Measurements from ENCODE around the gene ZP1. TPM values are rescaled to one million over a fixed set of nuclear protein-coding genes. Genes with fewer than 3 reads are reported as not detected.

Gene ZP1
- total and polyA plus RNA-seq, 2 of the 8 experiments (the other 6 are each of a cell fraction or from before 2014, with no cell fraction given): not detected

DNA sequence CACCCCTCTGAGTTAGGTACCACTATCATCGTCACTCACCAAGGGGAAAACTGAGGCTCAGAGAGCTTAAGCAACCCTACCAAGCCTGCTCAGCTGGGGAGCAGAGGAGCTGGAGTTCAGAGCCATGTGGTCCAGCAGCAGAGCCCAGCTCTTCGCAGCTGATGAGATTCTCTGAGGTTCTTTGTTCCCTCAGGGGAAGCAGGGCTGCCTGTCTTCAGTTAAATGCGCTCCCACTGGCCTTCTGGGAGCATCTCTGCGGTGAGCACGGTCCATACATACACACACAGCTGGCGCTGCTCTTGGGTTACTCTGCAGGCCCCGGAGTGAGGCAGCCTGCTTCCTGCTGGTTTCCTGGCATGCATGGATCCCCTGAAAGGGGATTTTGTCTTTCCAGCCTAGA, 6.4 kb upstream of the ZP1 start:
- Histone ChIP-seq H3K9me3 (ENCODE audit: insufficient read depth in 2 of 2, low read depth in 1 of 2, low read length in 1 of 2) (no peaks in the 10 kb centered on the region), H4K20me1 (replicated peaks in 1 of 2; ENCODE audit: control insufficient read depth in 1 of 2, insufficient read depth in 2 of 2, low read length in 2 of 2) (no peaks in the 10 kb centered on the region), H2BK15ac (ENCODE audit: low read length) (no peak overlapping the region), H4K5ac (ENCODE audit: insufficient read length, low read depth, low read length) (no peak overlapping the region), H2AFZ (ENCODE audit: low read length) (peak overlapping the region; percentile 63; the same call in 1 of the 2 replicates), H3K9ac (replicated peaks in 1 of 4; ENCODE audit: extremely low read depth in 1 of 4, low read depth in 3 of 4, low read length in 3 of 4) (no peak overlapping the region), H2BK5ac (ENCODE audit: low read depth, low read length) (no peak overlapping the region), H3K79me2 (ENCODE audit: control insufficient read depth in 1 of 2, insufficient read depth in 2 of 2, low read length in 2 of 2) (no peaks in the 10 kb centered on the region), H3K18ac (ENCODE audit: extremely low read depth, low read length) (no peak overlapping the region), H3K23ac (ENCODE audit: insufficient read length) (no peak overlapping the region), H3K23me2 (ENCODE audit: low read depth, low read length) (no peaks in the 10 kb centered on the region), H3K56ac (replicated peaks; ENCODE audit: insufficient read length, low read depth, low read length) (no peak overlapping the region), H3K27me3 (replicated peaks in 1 of 4; ENCODE audit: control insufficient read depth in 3 of 4, extremely low read depth in 1 of 4, insufficient read depth in 3 of 4, low read length in 3 of 4) (no peaks in the 10 kb centered on the region), H4K91ac (replicated peaks; ENCODE audit: insufficient read length, low read length) (no peak overlapping the region), H2AK5ac (ENCODE audit: low read depth, low read length) (no peak overlapping the region), H2BK12ac (ENCODE audit: low read depth, low read length) (no peak overlapping the region), H4K8ac (ENCODE audit: extremely low read depth, insufficient read depth, low read length) (no peak overlapping the region), H3K4me3 (ENCODE audit: extremely low read depth in 1 of 4, insufficient read depth in 2 of 4, low read depth in 3 of 4, low read length in 4 of 4) (no peak overlapping the region), H2BK20ac (ENCODE audit: low read length) (no peak overlapping the region), H3K4me1 (replicated peaks in 1 of 4; ENCODE audit: control insufficient read depth in 3 of 4, insufficient read depth in 4 of 4, low read length in 3 of 4) (no peaks in the 10 kb centered on the region), H2BK120ac (replicated peaks; ENCODE audit: low read depth, low read length) (no peak overlapping the region), H3K27ac (ENCODE audit: low read depth, low read length) (no peak overlapping the region), H3K4me2 (ENCODE audit: insufficient read depth in 1 of 2, low read depth in 2 of 2, low read length in 2 of 2) (no peak overlapping the region), H3K79me1 (ENCODE audit: low read depth, low read length) (no peaks in the 10 kb centered on the region), H3K4ac (replicated peaks; ENCODE audit: insufficient read length, low read depth, low read length) (no peak overlapping the region), H3K36me3 (ENCODE audit: control insufficient read depth in 2 of 4, insufficient read depth in 4 of 4, low read length in 3 of 4) (no peaks in the 10 kb centered on the region), H3K14ac (ENCODE audit: insufficient read length) (no peak overlapping the region)
- 83% methylated on average over 7 of the region's 7 CpGs; no CpG with 5 or more reads in 1 of the 2 experiments for WGBS, 2 experiments (ENCODE audit: extremely low coverage in 1 of 2, insufficient coverage in 1 of 2, insufficient read length in 1 of 2, insufficient replicate concordance in 2 of 2, low coverage in 1 of 2, low lambda C conversion rate in 2 of 2, missing lambda C conversion rate in 1 of 2)
- CTCF ChIA-PET (ENCODE audit: partially characterized antibody): interaction anchor here (1.2 to 6.5 kb wide), 5 partner anchors 10 to 40 kb away, joined by 3 to 38 read pairs (median 6); no protein-coding TSS in a partner anchor
- FAIRE-seq: no peak
- no peak for TF ChIP-seq EGR1 (IDR thresholded peaks at IDR 0.05; ENCODE audit: borderline replicate concordance, low read depth, low read length)
- TF ChIP-seq SIN3A (conservative IDR thresholded peaks at IDR 0.05 in 1 of 2, IDR thresholded peaks at IDR 0.05 in 1 of 2; ENCODE audit: low read depth in 1 of 2, low read length in 2 of 2): no peak
- no peak for TF ChIP-seq FOSL1 (IDR thresholded peaks at IDR 0.05; ENCODE audit: insufficient read depth, low read depth, low read length)
- TF ChIP-seq KDM4A (IDR thresholded peaks at IDR 0.05; ENCODE audit: low read depth, low read length, severe bottlenecking): no peak
- no peak for TF ChIP-seq CREB1 (IDR thresholded peaks at IDR 0.05)
- no peak for DNase-seq (ENCODE audit: low read depth in 1 of 2, low spot score in 2 of 2)
- POLR2A ChIA-PET (ENCODE audit: partially characterized antibody): interaction anchor here (1.4 kb wide), 1 partner anchor 9 kb away, joined by 4 read pairs; no protein-coding TSS in a partner anchor
